ENCODE results near the gene MRM1.

DNA sequence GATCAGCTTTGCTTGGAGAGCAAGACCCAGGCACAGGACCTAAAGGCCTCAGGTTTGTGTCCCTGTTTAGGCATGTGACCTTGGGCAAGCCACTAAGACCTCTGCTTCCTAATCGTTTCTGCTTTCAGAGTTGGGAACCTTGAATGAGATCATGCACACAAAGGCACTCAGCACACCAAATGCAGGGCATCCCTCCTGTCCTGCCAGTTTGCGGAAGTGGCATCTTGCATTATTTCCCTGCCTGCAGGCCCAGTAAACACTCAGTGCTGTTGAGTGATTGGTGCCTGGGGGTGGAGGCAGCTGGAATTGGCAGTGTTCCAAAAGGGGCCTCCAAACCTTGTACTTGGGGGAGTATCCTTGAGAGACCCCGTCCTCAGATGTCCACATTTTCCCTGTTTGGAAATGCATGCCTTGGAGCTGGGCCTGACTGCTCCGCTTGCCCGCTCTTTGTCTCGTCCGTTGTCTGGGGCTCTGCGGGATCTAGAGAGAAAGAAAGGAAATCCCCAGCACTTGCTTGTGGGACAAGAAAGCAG is 28.7 kb downstream of the MRM1 start:
- no peak for TF ChIP-seq EZH2 (IDR thresholded peaks at IDR 0.05; ENCODE audit: borderline replicate concordance, low read length)
- TF ChIP-seq, protein P1, sequence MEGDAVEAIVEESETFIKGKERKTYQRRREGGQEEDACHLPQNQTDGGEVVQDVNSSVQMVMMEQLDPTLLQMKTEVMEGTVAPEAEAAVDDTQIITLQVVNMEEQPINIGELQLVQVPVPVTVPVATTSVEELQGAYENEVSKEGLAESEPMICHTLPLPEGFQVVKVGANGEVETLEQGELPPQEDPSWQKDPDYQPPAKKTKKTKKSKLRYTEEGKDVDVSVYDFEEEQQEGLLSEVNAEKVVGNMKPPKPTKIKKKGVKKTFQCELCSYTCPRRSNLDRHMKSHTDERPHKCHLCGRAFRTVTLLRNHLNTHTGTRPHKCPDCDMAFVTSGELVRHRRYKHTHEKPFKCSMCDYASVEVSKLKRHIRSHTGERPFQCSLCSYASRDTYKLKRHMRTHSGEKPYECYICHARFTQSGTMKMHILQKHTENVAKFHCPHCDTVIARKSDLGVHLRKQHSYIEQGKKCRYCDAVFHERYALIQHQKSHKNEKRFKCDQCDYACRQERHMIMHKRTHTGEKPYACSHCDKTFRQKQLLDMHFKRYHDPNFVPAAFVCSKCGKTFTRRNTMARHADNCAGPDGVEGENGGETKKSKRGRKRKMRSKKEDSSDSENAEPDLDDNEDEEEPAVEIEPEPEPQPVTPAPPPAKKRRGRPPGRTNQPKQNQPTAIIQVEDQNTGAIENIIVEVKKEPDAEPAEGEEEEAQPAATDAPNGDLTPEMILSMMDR (IDR thresholded peaks at IDR 0.05; ENCODE audit: low read length), result no peak
